K562 (cell line): ENCODE measurements around the gene CELA3A. TPM values are rescaled to one million over a fixed set of nuclear protein-coding genes. Genes with fewer than 3 reads are reported as not detected.

Experiments used
- BDP1 ChIP-seq: IDR thresholded peaks from 3 replicates; pipeline ENCODE4 v1.6.1; 2011; ENCODE audit not compliant: insufficient read length, insufficient read depth
- CBX3 ChIP-seq, 2 experiments: IDR thresholded peaks; 1 replicate in 1 of 2; 2 replicates in 1 of 2; pipeline ENCODE4 v1.6.1; 2012; ENCODE audit warnings: inconsistent platforms in 2 of 2, low read length in 2 of 2, borderline replicate concordance in 1 of 2, control low read depth in 1 of 2
- CCAR2 ChIP-seq: fragments of 200-400 bp; formaldehyde crosslinking; IDR thresholded peaks from 2 replicates; pipeline ENCODE4 v1.6.1; 2017; ENCODE audit warnings: mild to moderate bottlenecking, low read depth, low read length
- CSDE1 ChIP-seq, 2 experiments: fragments of 450-650 bp; IDR thresholded peaks; 2 replicates each; pipeline ENCODE4 v1.6.1; 2016; ENCODE audit warnings: mild to moderate bottlenecking in 1 of 2
- DNMT1 ChIP-seq: fragments of 450-650 bp; IDR thresholded peaks from 2 replicates; pipeline ENCODE4 v1.6.1; 2016; ENCODE audit warnings: antibody characterized with exemption, mild to moderate bottlenecking
- E2F6 ChIP-seq, 2 experiments: IDR thresholded peaks; 2 replicates each; pipeline ENCODE4 v1.6.1; 2011; ENCODE audit warnings: borderline replicate concordance in 1 of 2, control low read depth in 1 of 2, low read depth in 1 of 2, low read length in 1 of 2, mild to moderate bottlenecking in 1 of 2, mixed read lengths in 1 of 2, moderate library complexity in 1 of 2; ENCODE audit not compliant: insufficient read depth in 1 of 2, insufficient read length in 1 of 2, poor library complexity in 1 of 2, severe bottlenecking in 1 of 2; ENCODE audit errors: extremely low read depth in 1 of 2
- EZH2 ChIP-seq: IDR thresholded peaks from 2 replicates; pipeline ENCODE4 v1.6.1; 2012; ENCODE audit warnings: low read depth, mild to moderate bottlenecking, inconsistent platforms, low read length, borderline replicate concordance
- FOXK2 ChIP-seq, 2 experiments: fragments of 450-650 bp; IDR thresholded peaks in 1 of 2; conservative IDR thresholded peaks in 1 of 2; 2 replicates each; pipeline ENCODE4 v1.6.1; 2016; ENCODE audit warnings: low read depth in 2 of 2, mild to moderate bottlenecking in 1 of 2
- HNRNPK ChIP-seq: fragments of 200-400 bp; formaldehyde crosslinking; IDR thresholded peaks from one replicate; pipeline ENCODE4 v1.6.1; 2018; ENCODE audit warnings: mild to moderate bottlenecking, low read depth, low read length; ENCODE audit not compliant: poor library complexity, severe bottlenecking
- HNRNPL ChIP-seq: fragments of 200-400 bp; formaldehyde crosslinking; IDR thresholded peaks from 2 replicates; pipeline ENCODE4 v1.6.1; 2017; ENCODE audit warnings: low read depth, mild to moderate bottlenecking, low read length
- HSF4 ChIP-seq: fragments of 250-450 bp; sonication (Bioruptor Pico); IDR thresholded peaks from 2 replicates; pipeline ENCODE4 v2.1.2; 2022; ENCODE audit warnings: mild to moderate bottlenecking, moderate library complexity, borderline replicate concordance
- KDM1A ChIP-seq, 2 experiments: fragments of 450-650 bp; IDR thresholded peaks; 2 replicates each; pipeline ENCODE4 v1.6.1; 2016; ENCODE audit warnings: mild to moderate bottlenecking in 2 of 2
- KLF13 ChIP-seq: fragments of 450-650 bp; IDR thresholded peaks from 2 replicates; pipeline ENCODE4 v1.6.1; 2016; ENCODE audit warnings: missing genetic modification characterization, low read depth, mild to moderate bottlenecking, missing compliant biosample characterization, moderate library complexity, borderline replicate concordance
- MAZ ChIP-seq, 2 experiments: fragments of 450-650 bp in 1 of 2; sonication (generic) in 1 of 2; formaldehyde crosslinking; IDR thresholded peaks in 1 of 2; conservative IDR thresholded peaks in 1 of 2; 2 replicates each; pipeline versions ENCODE4 v1.4.0 to v1.5.0; 2020; ENCODE audit warnings: mild to moderate bottlenecking in 1 of 2, missing genetic modification reagents in 1 of 2
- NCOA6 ChIP-seq: fragments of 450-650 bp; IDR thresholded peaks from 2 replicates; pipeline ENCODE4 v1.6.1; 2017; ENCODE audit warnings: mild to moderate bottlenecking
- POU5F1 ChIP-seq: fragments of 150-350 bp; IDR thresholded peaks from 2 replicates; pipeline ENCODE4 v1.6.1; 2014; ENCODE audit warnings: borderline replicate concordance, low read length, low read depth, mild to moderate bottlenecking; ENCODE audit not compliant: partially characterized antibody
- RFX1 ChIP-seq: fragments of 450-650 bp; IDR thresholded peaks from 2 replicates; pipeline ENCODE4 v1.6.1; 2016; ENCODE audit warnings: mild to moderate bottlenecking, moderate library complexity
- RHOXF2B ChIP-seq: fragments of 250-450 bp; sonication (Bioruptor Pico); conservative IDR thresholded peaks from 2 replicates; pipeline ENCODE4 v1.5.1; 2021
- SIN3A ChIP-seq, 2 experiments: fragments of 150-350 bp in 1 of 2; IDR thresholded peaks; 2 replicates each; pipeline ENCODE4 v1.6.1; 2011 to 2016; ENCODE audit warnings: borderline replicate concordance in 2 of 2, low read depth in 2 of 2, low read length in 2 of 2, mild to moderate bottlenecking in 2 of 2, moderate library complexity in 2 of 2; ENCODE audit not compliant: control insufficient read depth in 1 of 2
- SOX6 ChIP-seq: fragments of 450-650 bp; IDR thresholded peaks from 2 replicates; pipeline ENCODE4 v1.6.1; 2014; ENCODE audit warnings: mild to moderate bottlenecking
- SREBF2 ChIP-seq: sonication (generic); formaldehyde crosslinking; IDR thresholded peaks from 2 replicates; pipeline ENCODE4 v1.4.0; 2020; ENCODE audit warnings: mild to moderate bottlenecking, missing genetic modification reagents
- STAT5B ChIP-seq: fragments of 250-450 bp; sonication (Bioruptor Pico); IDR thresholded peaks from 2 replicates; pipeline ENCODE4 v1.8.0; 2021; ENCODE audit warnings: mild to moderate bottlenecking, inconsistent platforms
- TAF1 ChIP-seq: IDR thresholded peaks from 2 replicates; pipeline ENCODE4 v1.6.1; 2011; ENCODE audit warnings: mild to moderate bottlenecking, low read length, moderate library complexity; ENCODE audit not compliant: insufficient read depth, control insufficient read depth, severe bottlenecking; ENCODE audit errors: extremely low read depth
- TARDBP ChIP-seq: fragments of 450-650 bp; IDR thresholded peaks from 2 replicates; pipeline ENCODE4 v1.6.1; 2016
- TBL1XR1 ChIP-seq, 2 experiments: IDR thresholded peaks; 2 replicates each; pipeline ENCODE4 v1.6.1; 2012; ENCODE audit warnings: improper control_type of control experiment in 2 of 2, low read length in 2 of 2, mild to moderate bottlenecking in 1 of 2
- TCFL5 ChIP-seq: fragments of 250-450 bp; sonication (Bioruptor Pico); conservative IDR thresholded peaks from 2 replicates; pipeline ENCODE4 v1.6.1; 2021; ENCODE audit warnings: mild to moderate bottlenecking, moderate library complexity, matching md5 sums
- ZNF165 ChIP-seq: fragments of 250-450 bp; sonication (Bioruptor Pico); IDR thresholded peaks from 2 replicates; pipeline ENCODE4 v1.4.0; 2020; ENCODE audit warnings: borderline replicate concordance
- ZNF282 ChIP-seq: sonication (generic); formaldehyde crosslinking; IDR thresholded peaks from 2 replicates; pipeline ENCODE4 v1.8.1; 2023; ENCODE audit warnings: missing genetic modification reagents
- ZNF583 ChIP-seq: fragments of 250-450 bp; sonication (Bioruptor Pico); IDR thresholded peaks from 2 replicates; pipeline ENCODE4 v1.4.0; 2020
- polyA plus RNA-seq, 8 experiments: library from polyadenylated mRNA; depleted of rRNA in 4 of 8; stranded (reverse) in 5 of 8; unstranded in 3 of 8; fragments of >200 nt; fragmentation: Nextera tagmentation in 2 of 8; fragmentation: Illumina TruSeq in 1 of 8; extraction: Ambion mirVana in 2 of 8; extraction: Trizol in 1 of 8; gene quantifications; 2 replicates each; pipeline versions ENCODE4 v1.2.1 to v1.2.3, GENCODE V29; 2011 to 2014; ENCODE audit warnings: inconsistent platforms in 1 of 8, missing spikeins in 1 of 8
- total RNA-seq, 7 experiments: library from RNA; depleted of rRNA in 6 of 7; stranded (reverse); fragments of >200 nt in 6 of 7; fragmentation: Illumina TruSeq in 2 of 7; extraction: Trizol in 2 of 7; gene quantifications; 2 replicates each; pipeline versions ENCODE4 v1.2.1 to v1.2.3, GENCODE V29; 2011 to 2021; ENCODE audit warnings: low replicate concordance in 1 of 7

The CELA3A gene
- total and polyA plus RNA-seq, 9 of the 15 experiments (the other 6 are each of a cell fraction or from before 2014, with no cell fraction given), result 5.4 TPM; not detected in 8

DNA sequence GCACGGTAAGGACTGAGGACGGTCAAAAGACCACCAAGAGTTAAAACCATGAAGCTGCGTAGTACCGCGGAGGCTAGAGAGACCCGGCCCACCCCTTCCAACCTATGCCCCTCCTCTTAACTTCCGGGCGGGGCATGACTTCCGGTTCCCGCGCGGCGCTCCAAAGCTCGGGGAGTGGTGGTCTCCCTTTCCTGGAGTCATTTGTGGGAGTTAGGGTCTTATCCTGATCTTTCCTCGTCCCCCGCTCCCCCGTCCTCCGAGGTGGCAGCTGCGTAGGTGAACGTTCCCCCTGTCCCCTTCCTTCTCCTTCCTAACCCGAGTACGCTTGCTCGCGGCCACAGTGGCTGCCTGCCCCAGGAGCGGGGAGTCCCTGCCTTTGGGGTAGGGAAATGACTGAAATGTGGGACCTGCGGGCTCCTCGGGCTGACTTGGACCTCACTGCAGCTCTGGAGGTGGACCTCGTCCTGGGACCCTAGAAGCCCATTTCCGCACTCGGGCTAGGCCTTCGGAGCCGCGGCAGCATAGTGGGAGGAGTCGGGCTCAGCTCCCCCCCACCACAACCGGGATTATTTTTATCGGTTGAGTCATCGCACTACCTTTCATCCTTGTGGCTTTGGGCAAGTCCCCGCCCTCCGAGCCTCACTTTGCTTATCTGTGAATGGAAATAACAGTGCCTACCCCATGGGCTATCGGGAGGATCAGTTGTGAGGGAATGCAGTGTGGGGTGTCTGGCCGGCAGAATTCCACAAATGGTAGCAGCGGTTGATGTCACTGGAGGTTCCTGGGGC is 24.1 kb downstream of the CELA3A start (continued):
- TF ChIP-seq E2F6 (IDR thresholded peaks at IDR 0.05; ENCODE audit: borderline replicate concordance in 1 of 2, extremely low read depth in 1 of 2, insufficient read depth in 1 of 2, insufficient read length in 1 of 2, low read depth in 1 of 2, low read length in 1 of 2, poor library complexity in 1 of 2, severe bottlenecking in 1 of 2) (peak in 1 of 2 experiments; percentile 83), HNRNPK (no peak), ZNF583 (0 out of 2 replicates have a peak, but pooled peaks have one; percentile 36), POU5F1 (no peak), ZNF282 (CRISPR knock-in tag) (no peak), FOXK2 (conservative IDR thresholded peaks at IDR 0.05 in 1 of 2, IDR thresholded peaks at IDR 0.05 in 1 of 2; ENCODE audit: low read depth in 2 of 2) (peak; percentile 67 to 68; a peak in 2 of 4 replicates), SIN3A (IDR thresholded peaks at IDR 0.05; ENCODE audit: borderline replicate concordance in 2 of 2, control insufficient read depth in 1 of 2, low read depth in 2 of 2, low read length in 2 of 2) (peak in 1 of 2 experiments; percentile 40; a peak in 1 of 4 replicates), KLF13 (peak; percentile 77; the same call in 1 of the 2 replicates), MAZ (CRISPR knock-in tag; conservative IDR thresholded peaks at IDR 0.05 in 1 of 2, IDR thresholded peaks at IDR 0.05 in 1 of 2) (peak; percentile 81 to 89), RFX1 (no peak), DNMT1 (peak; percentile 34; the same call in 1 of the 2 replicates), HSF4 (no peak), TARDBP (peak; percentile 22; the same call in 1 of the 2 replicates), CBX3 (IDR thresholded peaks at IDR 0.05; ENCODE audit: borderline replicate concordance in 1 of 2, low read length in 2 of 2) (peak in 1 of 2 experiments; percentile 15; a peak in 1 of 3 replicates), EZH2 (no peak), SREBF2 (CRISPR knock-in tag) (no peak), RHOXF2B (CRISPR knock-in tag) (peak; percentile 84; the same call in 1 of the 2 replicates), ZNF165 (CRISPR knock-in tag) (0 out of 2 replicates have a peak, but pooled peaks have one; percentile 66), TBL1XR1 (IDR thresholded peaks at IDR 0.05; ENCODE audit: low read length in 2 of 2) (peak; percentile 85 to 90), STAT5B (CRISPR knock-in tag) (no peak), KDM1A (IDR thresholded peaks at IDR 0.05) (peak in 1 of 2 experiments; percentile 66; a peak in 2 of 4 replicates), HNRNPL (no peak), SOX6 (peak; percentile 83), BDP1 (no peak), TCFL5 (CRISPR knock-in tag) (no peak), CCAR2 (no peak), NCOA6 (no peak), CSDE1 (IDR thresholded peaks at IDR 0.05) (peak in 1 of 2 experiments; percentile 66; a peak in 1 of 4 replicates), TAF1 (peak; percentile 86)
